ENCODE measurements around the gene GMNN.
"Not testable (repeated sequence)": the region's sequence is repeated elsewhere in the genome, so short reads cannot be mapped to it uniquely, and the experiment has no call there.

The GMNN gene

GRCh38 chr6:24761851-24762250 lies 12.9 kb upstream of the GMNN start:
- DNase-seq (ENCODE audit: low spot score): no peak

- no peak for DNase-seq (ENCODE audit: low spot score)
Observed at GRCh38 chr6:24763578-24763977, 11.2 kb upstream of the GMNN start.

- DNase-seq (ENCODE audit: low spot score): not testable (repeated sequence)
Observed at GRCh38 chr6:24764833-24765828, 9.6 kb upstream of the GMNN start.

GRCh38 chr6:24765968-24766367 lies 8.8 kb upstream of the GMNN start:
- DNase-seq (ENCODE audit: low spot score): not testable (repeated sequence)

GRCh38 chr6:24766680-24767462 lies 7.9 kb upstream of the GMNN start:
- DNase-seq (ENCODE audit: low spot score): peak; percentile 74

GRCh38 chr6:24768361-24768760 lies 6.4 kb upstream of the GMNN start:
- DNase-seq (ENCODE audit: low spot score): no peak

GRCh38 chr6:24775520-24776058 lies 852 bp downstream of the GMNN start:
- peak; percentile 80 for DNase-seq (ENCODE audit: low spot score)

GRCh38 chr6:24777227-24777626 lies 2.5 kb downstream of the GMNN start:
- DNase-seq (ENCODE audit: low spot score): peak; percentile 50

- no peak for DNase-seq (ENCODE audit: low spot score)
Observed at GRCh38 chr6:24778121-24778520, 3.4 kb downstream of the GMNN start.

- no peak for DNase-seq (ENCODE audit: low spot score)
Observed at GRCh38 chr6:24778878-24779277, 4.1 kb downstream of the GMNN start.

- DNase-seq (ENCODE audit: low spot score): no peak
Observed at GRCh38 chr6:24779416-24780016, 4.8 kb downstream of the GMNN start.

- no peak for DNase-seq (ENCODE audit: low spot score)
Observed at GRCh38 chr6:24780206-24780605, 5.5 kb downstream of the GMNN start.

- DNase-seq (ENCODE audit: low spot score): no peak
Observed at GRCh38 chr6:24788031-24788665, 13.4 kb downstream of the GMNN start.

- DNase-seq (ENCODE audit: low spot score): no peak
Observed at GRCh38 chr6:24795106-24795505, 20.4 kb downstream of the GMNN start.

- no peak for DNase-seq (ENCODE audit: low spot score)
Observed at GRCh38 chr6:24796616-24797290, 22.0 kb downstream of the GMNN start.

- no peak for DNase-seq (ENCODE audit: low spot score)
Observed at GRCh38 chr6:24797596-24798216, 23.0 kb downstream of the GMNN start.

- no peak for DNase-seq (ENCODE audit: low spot score)
Observed at GRCh38 chr6:24798740-24799540, 24.2 kb downstream of the GMNN start, which contains the start of gene ARMH2. TSS of gene ARMH2 (minus strand) at chr6:24798917. CDS start at chr6:24798857, 60 bp downstream.

- no peak for DNase-seq (ENCODE audit: low spot score)
Observed at GRCh38 chr6:24799541-24799915, 24.8 kb downstream of the GMNN start.

- no peak for DNase-seq (ENCODE audit: low spot score)
Observed at GRCh38 chr6:24802271-24803059, 27.7 kb downstream of the GMNN start.
